Measurements from ENCODE around the gene C19orf73. TPM values are rescaled to one million over a fixed set of nuclear protein-coding genes. Genes with fewer than 3 reads are reported as not detected.

The C19orf73 gene
- total and polyA plus RNA-seq, 4 donors = 1.9 to 4.3 (median 3.1) TPM; not detected in 1

DNA sequence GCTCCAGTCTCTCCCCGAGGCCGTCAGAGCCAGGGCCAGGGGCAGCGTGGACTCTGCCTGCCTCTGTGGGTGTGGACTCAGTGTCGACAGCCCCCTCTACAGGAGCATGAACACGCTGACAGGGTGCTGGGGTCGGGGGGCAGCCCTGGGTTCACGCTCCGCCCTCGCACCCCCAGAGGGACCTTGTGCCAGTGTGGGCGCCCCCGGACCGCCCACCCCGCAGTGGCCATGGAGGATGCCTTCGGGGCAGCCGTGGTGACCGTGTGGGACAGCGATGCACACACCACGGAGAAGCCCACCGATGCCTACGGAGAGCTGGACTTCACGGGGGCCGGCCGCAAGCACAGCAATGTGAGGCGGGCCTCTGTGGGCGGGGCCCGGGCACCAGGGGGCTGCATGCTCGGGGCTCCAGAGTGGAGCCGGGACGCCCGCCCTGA is 46.9 kb upstream of the C19orf73 start:
- Histone ChIP-seq H3K4me1 (ENCODE audit: control insufficient read depth in 5 of 5, insufficient read depth in 5 of 5, low read length in 5 of 5) (peaks cover 0 to 12% (median 8%) of the 10 kb centered on the region in 5 donors), H3K27ac (ENCODE audit: low read depth in 1 of 2, low read length in 1 of 2) (peak overlapping the region; percentile 48 to 86), H3K27me3 (ENCODE audit: control insufficient read depth in 3 of 3, insufficient read depth in 3 of 3, low read length in 2 of 3) (no peaks in the 10 kb centered on the region), H3K4me3 (no peak overlapping the region), H3K9me3 (ENCODE audit: control insufficient read depth in 4 of 4, insufficient read depth in 3 of 4, low read length in 3 of 4) (no peaks in the 10 kb centered on the region), H3K36me3 (ENCODE audit: control insufficient read depth in 4 of 4, insufficient read depth in 4 of 4, low read length in 4 of 4) (peaks cover 0 to 10% (median 0%) of the 10 kb centered on the region in 4 donors), H3K9ac (ENCODE audit: insufficient read depth in 1 of 2, low read length in 2 of 2) (no peak overlapping the region)
- WGBS, 2 donors = 58 to 63% methylated on average over 30 of the region's 30 CpGs
- DNase-seq = peak in 1 of 3 donors; percentile 26
- no peak for TF ChIP-seq CTCF (IDR thresholded peaks at IDR 0.05; ENCODE audit: control extremely low read depth, extremely low read depth)
- ATAC-seq (ENCODE audit: insufficient read depth, low FRiP score) = no peak

GRCh38 chr19:49165111-49165750 is 46.3 kb upstream of the C19orf73 start:
- peak overlapping the region; percentile 48 to 86 for H3K27ac ChIP-seq (ENCODE audit: low read depth in 1 of 2, low read length in 1 of 2)
- H3K27me3 ChIP-seq (ENCODE audit: control insufficient read depth in 3 of 3, insufficient read depth in 3 of 3, low read length in 2 of 3) = no peaks in the 10 kb centered on the region
- 49 to 73% methylated on average over 24 of the region's 24 CpGs for WGBS, 2 donors
- TF ChIP-seq CTCF (IDR thresholded peaks at IDR 0.05; ENCODE audit: control extremely low read depth, extremely low read depth) = no peak
- H3K4me1 ChIP-seq (ENCODE audit: control insufficient read depth in 5 of 5, insufficient read depth in 5 of 5, low read length in 5 of 5) = peaks cover 0 to 12% (median 8%) of the 10 kb centered on the region in 5 donors
- no peak overlapping the region for H3K9ac ChIP-seq (ENCODE audit: insufficient read depth in 1 of 2, low read length in 2 of 2)
- ATAC-seq (ENCODE audit: insufficient read depth, low FRiP score) = no peak
- no peak overlapping the region for H3K4me3 ChIP-seq
- H3K9me3 ChIP-seq (ENCODE audit: control insufficient read depth in 4 of 4, insufficient read depth in 3 of 4, low read length in 3 of 4) = no peaks in the 10 kb centered on the region
- peaks cover 0 to 8% (median 0%) of the 10 kb centered on the region in 4 donors for H3K36me3 ChIP-seq (ENCODE audit: control insufficient read depth in 4 of 4, insufficient read depth in 4 of 4, low read length in 4 of 4)
- DNase-seq = peak in 2 of 3 donors; percentile 52 to 62

- Histone ChIP-seq H3K36me3 (ENCODE audit: control insufficient read depth in 4 of 4, insufficient read depth in 4 of 4, low read length in 4 of 4) (peaks cover 0 to 3% (median 0%) of the 10 kb centered on the region in 4 donors), H3K27me3 (ENCODE audit: control insufficient read depth in 3 of 3, insufficient read depth in 3 of 3, low read length in 2 of 3) (no peaks in the 10 kb centered on the region), H3K4me1 (ENCODE audit: control insufficient read depth in 5 of 5, insufficient read depth in 5 of 5, low read length in 5 of 5) (peaks cover 6 to 24% (median 8%) of the 10 kb centered on the region in 5 donors), H3K27ac (ENCODE audit: low read depth in 1 of 2, low read length in 1 of 2) (no peak overlapping the region), H3K9ac (ENCODE audit: insufficient read depth in 1 of 2, low read length in 2 of 2) (no peak overlapping the region), H3K9me3 (ENCODE audit: control insufficient read depth in 4 of 4, insufficient read depth in 3 of 4, low read length in 3 of 4) (no peaks in the 10 kb centered on the region), H3K4me3 (no peak overlapping the region)
- no peak for TF ChIP-seq CTCF (IDR thresholded peaks at IDR 0.05; ENCODE audit: control extremely low read depth, extremely low read depth)
- ATAC-seq (ENCODE audit: insufficient read depth, low FRiP score) = no peak
- no peak for DNase-seq
- 50 to 69% methylated on average over 4 of the region's 4 CpGs for WGBS, 2 donors
These were observed 43.0 kb upstream of the C19orf73 start for GRCh38 chr19:49161987-49162386.
